Esophagus muscularis mucosa (tissue), 4 donors: ENCODE data around the gene FAM181A.

Source experiments
- CTCF ChIP-seq, 3 experiments: fragments of 200-600 bp in 2 of 3; fragments of 450-650 bp in 1 of 3; sonication (generic) in 2 of 3; IDR thresholded peaks; one replicate each; pipeline ENCODE4 v1.5.1; 2017 to 2019; ENCODE audit warnings: antibody characterized with exemption in 3 of 3, mild to moderate bottlenecking in 2 of 3, moderate library complexity in 1 of 3
- EP300 ChIP-seq: sonication (generic); formaldehyde crosslinking; IDR thresholded peaks from one replicate; pipeline ENCODE4 v1.6.1; 2017; ENCODE audit warnings: antibody characterized with exemption
- POLR2A ChIP-seq: fragments of 450-650 bp; IDR thresholded peaks from one replicate; pipeline ENCODE4 v1.6.1; 2017; ENCODE audit warnings: antibody characterized with exemption, moderate library complexity, mild to moderate bottlenecking, low read depth
- POLR2AphosphoS5 ChIP-seq, 2 donors: sonication (generic); formaldehyde crosslinking; IDR thresholded peaks; one replicate each; pipeline ENCODE4 v1.6.1; 2017; ENCODE audit warnings: antibody characterized with exemption in 2 of 2

DNA sequence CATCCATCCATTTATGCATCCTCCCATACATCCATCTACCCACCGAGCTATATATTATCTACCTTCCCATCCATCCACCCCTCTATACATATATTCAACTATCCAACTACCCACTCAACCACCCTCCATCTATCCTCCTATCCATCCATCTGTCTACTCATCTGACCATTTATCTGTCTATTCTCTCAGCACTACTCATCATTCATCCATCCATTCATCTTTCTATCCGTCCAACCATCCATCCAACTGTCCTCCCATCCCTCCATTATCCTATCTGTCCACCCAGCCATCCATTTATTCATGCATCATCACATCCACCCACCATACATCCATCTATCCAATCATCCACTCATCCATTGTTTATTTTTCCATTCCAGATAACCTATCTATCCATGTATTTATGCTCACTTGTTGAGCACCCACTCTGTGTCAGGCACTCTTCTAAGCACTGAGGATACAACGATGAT is 37.7 kb downstream of the FAM181A start:
- TF ChIP-seq CTCF (IDR thresholded peaks at IDR 0.05), result no peak
- no peak for TF ChIP-seq POLR2AphosphoS5 (IDR thresholded peaks at IDR 0.05)
- no peak for TF ChIP-seq POLR2A
- TF ChIP-seq EP300, result no peak
